Mucosa of descending colon (tissue), 3 donors: ENCODE measurements around the gene EDN2. TPM values are rescaled to one million over a fixed set of nuclear protein-coding genes. Genes with fewer than 3 reads are reported as not detected.

Source experiments
- ATAC-seq: fragments of 200-7000 bp; cut with Tn5 transposase; one replicate; pipeline ENCODE4 v1.9.1; 2020; ENCODE audit warnings: mild to moderate bottlenecking, moderate library complexity
- DNase-seq, 3 donors: peaks; one replicate each; pipeline ENCODE4 v3.0.0-alpha.2; 2020
- H3K36me3 ChIP-seq: fragments of 200-600 bp; one replicate; pipeline ENCODE4 v1.8.0; 2021; ENCODE audit warnings: low read depth, mild to moderate bottlenecking
- H3K4me1 ChIP-seq: fragments of 200-600 bp; one replicate; pipeline ENCODE4 v1.8.0; 2021; ENCODE audit warnings: low read depth, mild to moderate bottlenecking
- H3K4me3 ChIP-seq: fragments of 200-600 bp; one replicate; pipeline ENCODE4 v1.8.0; 2021; ENCODE audit warnings: mild to moderate bottlenecking
- H3K9me3 ChIP-seq: fragments of 200-600 bp; one replicate; pipeline ENCODE4 v1.8.0; 2021; ENCODE audit warnings: mild to moderate bottlenecking
- CTCF ChIP-seq: fragments of 200-600 bp; IDR thresholded peaks from one replicate; pipeline ENCODE4 v1.8.0; 2022; ENCODE audit warnings: antibody characterized with exemption, mild to moderate bottlenecking
- intact Hi-C, 2 donors: fragments of 100-400 bp; cut with DNase I in 1 of 2; cut with micrococcal nuclease in 1 of 2; formaldehyde crosslinking; loops; one replicate each; pipeline versions ENCODE4 v1.11.0 to v1.11.1; 2022; cut with DNase I, micrococcal nuclease
- total RNA-seq, 3 donors: library from RNA; stranded (reverse); fragmentation: NEBNext Ultra II Directional in 2 of 3; extraction: Animal tissue kit (Norgen Biotek cat#: 25700) in 2 of 3; gene quantifications; one replicate each; pipeline versions ENCODE4 v1.2.1 to v1.2.4, GENCODE V29; 2021 to 2023
- donor health status: DM: no; HTN: no; CAD: no; lungs with moderate emphysema.
- donor health status: DM: no; HTN: no; CAD: no.
- donor health status: DM: no; HTN: yes; CAD: no.

Gene EDN2
- total RNA-seq, 3 donors from 2014 or later = 1.6 to 5.8 (median 2.0) TPM

- Histone ChIP-seq H3K4me3 (no peak overlapping the region), H3K36me3 (no peaks in the 10 kb centered on the region), H3K9me3 (peaks cover 10% of the 10 kb centered on the region), H3K4me1 (no peaks in the 10 kb centered on the region)
- DNase-seq (no peak), ATAC-seq (no peak)
- no peak for TF ChIP-seq CTCF
- intact Hi-C loops = no loop called here
These were observed 39.7 kb downstream of the EDN2 start for GRCh38 chr1:41444785-41445184.

- no peak for TF ChIP-seq CTCF
- Histone ChIP-seq H3K9me3 (peaks cover 10% of the 10 kb centered on the region), H3K4me3 (no peak overlapping the region), H3K36me3 (no peaks in the 10 kb centered on the region), H3K4me1 (no peaks in the 10 kb centered on the region)
- ATAC-seq (no peak), DNase-seq (no peak)
- intact Hi-C loops = no loop called here
These were observed 40.2 kb downstream of the EDN2 start for GRCh38 chr1:41444246-41444645.

- no peak overlapping the region for H3K4me3 ChIP-seq
- no peak for TF ChIP-seq CTCF
- no peaks in the 10 kb centered on the region for H3K4me1 ChIP-seq
- peaks cover 10% of the 10 kb centered on the region for H3K9me3 ChIP-seq
- intact Hi-C loops = no loop called here
- DNase-seq (no peak), ATAC-seq (no peak)
- H3K36me3 ChIP-seq = no peaks in the 10 kb centered on the region
These were observed 41.7 kb downstream of the EDN2 start for GRCh38 chr1:41442697-41443251.

- ATAC-seq = no peak
- H3K4me3 ChIP-seq = no peak overlapping the region
- H3K9me3 ChIP-seq = peaks cover 10% of the 10 kb centered on the region
- H3K36me3 ChIP-seq = no peaks in the 10 kb centered on the region
- DNase-seq = no peak
- intact Hi-C loops = no loop called here
- no peak for TF ChIP-seq CTCF
- H3K4me1 ChIP-seq = no peaks in the 10 kb centered on the region
These were observed 44.0 kb downstream of the EDN2 start for GRCh38 chr1:41440321-41441085.

- no peaks in the 10 kb centered on the region for H3K36me3 ChIP-seq
- no peaks in the 10 kb centered on the region for H3K4me1 ChIP-seq
- no peak overlapping the region for H3K4me3 ChIP-seq
- DNase-seq (no peak), ATAC-seq (no peak)
- intact Hi-C loops = no loop called here
- no peak for TF ChIP-seq CTCF
- peaks cover 4% of the 10 kb centered on the region for H3K9me3 ChIP-seq
These were observed 45.2 kb downstream of the EDN2 start for GRCh38 chr1:41439234-41439633.
